Measurements from ENCODE around the gene SOX12. TPM values are rescaled to one million over a fixed set of nuclear protein-coding genes. Genes with fewer than 3 reads are reported as not detected.

The SOX12 gene
- total RNA-seq, 1 experiment from 2014 or later: 59.1 TPM

- CTCF ChIA-PET: interaction anchor here (0.8 to 1.3 kb wide), 4 partner anchors 12 to 279 kb away, joined by 3 to 5 read pairs (median 4); no protein-coding TSS in a partner anchor
- H3K4me1 Mint-ChIP-seq: peaks cover 13% of the 10 kb centered on the region
Observed at GRCh38 chr20:366719-367485, 41.5 kb downstream of the SOX12 start.

GRCh38 chr20:367486-367887 lies 42.1 kb downstream of the SOX12 start:
- Mint-ChIP-seq H3K36me3 (no peaks in the 10 kb centered on the region), H3K27me3 (ENCODE audit: low read depth) (peaks cover 8% of the 10 kb centered on the region; the same call in 1 of the 2 replicates), H3K9me3 (no peaks in the 10 kb centered on the region), H3K4me3 (no peak overlapping the region), H3K27ac (no peak overlapping the region), H3K4me1 (peaks cover 19% of the 10 kb centered on the region)
- ChIA-PET POLR2A (no interaction called here), CTCF (interaction anchor here (1.3 kb wide), 1 partner anchor 14 kb away, joined by 5 read pairs; no protein-coding TSS in a partner anchor)
- 0 out of 2 replicates have a peak, but pooled peaks have one; percentile 48 for TF ChIP-seq PRDM15 (CRISPR knock-in tag; IDR thresholded peaks at IDR 0.05)
- TF ChIP-seq SP1 (CRISPR knock-in tag; conservative IDR thresholded peaks at IDR 0.05): no peak
- ATAC-seq (no peak), DNase-seq (ENCODE audit: low spot score) (no peak)

More at GRCh38 chr20:366719-367485, 41.5 kb downstream of the SOX12 start:
- H3K4me3 Mint-ChIP-seq: no peak overlapping the region
- no peaks in the 10 kb centered on the region for H3K9me3 Mint-ChIP-seq
- ATAC-seq (no peak), DNase-seq (ENCODE audit: low spot score) (no peak)
- no peaks in the 10 kb centered on the region for H3K36me3 Mint-ChIP-seq
- TF ChIP-seq HMGA2 (CRISPR knock-in tag; IDR thresholded peaks at IDR 0.05) (peak; percentile 95), E2F5 (CRISPR knock-in tag; IDR thresholded peaks at IDR 0.05) (no peak)
- no peak overlapping the region for H3K27ac Mint-ChIP-seq
- POLR2A ChIA-PET: interaction anchor here (1.5 kb wide), 1 partner anchor 14 kb away, joined by 5 read pairs; the partner anchor contains the start of gene TRIB3
- peaks cover 8% of the 10 kb centered on the region; the same call in 1 of the 2 replicates for H3K27me3 Mint-ChIP-seq (ENCODE audit: low read depth)

- no peak for DNase-seq (ENCODE audit: low spot score)
- no peak for ATAC-seq
- POLR2A ChIA-PET: interaction anchor here (1.1 kb wide), 1 partner anchor 39 kb away, joined by 3 read pairs; no protein-coding TSS in a partner anchor
- Mint-ChIP-seq H3K36me3 (no peaks in the 10 kb centered on the region), H3K4me1 (peaks cover 26% of the 10 kb centered on the region), H3K27me3 (ENCODE audit: low read depth) (peaks cover 8% of the 10 kb centered on the region; the same call in 1 of the 2 replicates), H3K4me3 (no peak overlapping the region), H3K9me3 (no peaks in the 10 kb centered on the region), H3K27ac (no peak overlapping the region)
- CTCF ChIA-PET: interaction anchor here (4.0 kb wide), 1 partner anchor 62 kb away, joined by 19 read pairs; no protein-coding TSS in a partner anchor
- TF ChIP-seq ATF1 (CRISPR knock-in tag; IDR thresholded peaks at IDR 0.05) (no peak), FOXK1 (CRISPR knock-in tag; IDR thresholded peaks at IDR 0.05) (no peak), ZNF416 (CRISPR knock-in tag; IDR thresholded peaks at IDR 0.05) (no peak), NFE2L1 (CRISPR knock-in tag; IDR thresholded peaks at IDR 0.05) (no peak), IRF2 (CRISPR knock-in tag; IDR thresholded peaks at IDR 0.05; ENCODE audit: borderline replicate concordance, low read depth) (no peak), RORB (CRISPR knock-in tag; IDR thresholded peaks at IDR 0.05) (no peak), NR1H2 (CRISPR knock-in tag; IDR thresholded peaks at IDR 0.05) (no peak), ESRRA (CRISPR knock-in tag; IDR thresholded peaks at IDR 0.05; ENCODE audit: borderline replicate concordance) (no peak), FOXP4 (CRISPR knock-in tag; IDR thresholded peaks at IDR 0.05) (no peak), ZNF263 (CRISPR knock-in tag; IDR thresholded peaks at IDR 0.05; ENCODE audit: low read depth) (no peak), ZNF317 (CRISPR knock-in tag; IDR thresholded peaks at IDR 0.05; ENCODE audit: borderline replicate concordance, low read depth) (no peak), OVOL2 (CRISPR knock-in tag; IDR thresholded peaks at IDR 0.05; ENCODE audit: borderline replicate concordance) (no peak), ZNF232 (CRISPR knock-in tag; IDR thresholded peaks at IDR 0.05) (no peak), E2F1 (CRISPR knock-in tag; IDR thresholded peaks at IDR 0.05) (no peak), RELA (CRISPR knock-in tag; IDR thresholded peaks at IDR 0.05; ENCODE audit: borderline replicate concordance) (no peak), TEAD4 (CRISPR knock-in tag; IDR thresholded peaks at IDR 0.05) (no peak), ATF2 (CRISPR knock-in tag; IDR thresholded peaks at IDR 0.05; ENCODE audit: borderline replicate concordance, low read depth) (no peak), SMAD4 (CRISPR knock-in tag; IDR thresholded peaks at IDR 0.05) (no peak)
Observed at GRCh38 chr20:368915-369314, 43.6 kb downstream of the SOX12 start.

Measured in WTC11 (cell line).